ENCODE data around the gene ERAL1. TPM values are rescaled to one million over a fixed set of nuclear protein-coding genes. Genes with fewer than 3 reads are reported as not detected.
A peak's percentile ranks its signal among the peaks of the same experiment; 100 is the strongest.

ERAL1 gene
- total and polyA plus RNA-seq, 2 of the 4 experiments (the other 2 are of a cell fraction), result 34.1 to 62.3 TPM

DNA sequence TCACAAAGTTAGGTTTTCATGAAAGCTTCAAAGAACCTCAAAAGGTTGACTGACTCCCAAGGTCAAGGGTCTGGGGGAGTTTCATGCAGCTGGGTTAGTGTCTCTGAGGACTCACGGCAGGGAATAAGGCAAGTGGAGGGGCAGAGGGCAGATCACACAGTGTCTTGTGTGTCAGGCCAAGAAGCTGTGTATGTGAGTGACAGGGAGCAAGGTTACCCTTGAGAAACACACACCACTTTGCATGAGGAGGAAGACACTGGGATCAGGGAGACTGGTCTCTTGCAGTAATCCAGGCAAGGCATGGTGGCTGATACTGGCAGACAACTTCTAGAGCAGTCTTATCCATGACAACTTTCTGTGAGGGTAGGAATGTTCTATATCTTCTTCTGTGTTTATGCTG is 36.4 kb downstream of the ERAL1 start:
- H4K5ac ChIP-seq (ENCODE audit: low read depth, low read length), result no peak overlapping the region
- no peak for DNase-seq
- no peak overlapping the region for H2BK15ac ChIP-seq (ENCODE audit: low read depth, low read length)
- no peak overlapping the region for H4K8ac ChIP-seq (ENCODE audit: low read depth in 2 of 2, low read length in 2 of 2)
- H4K20me1 ChIP-seq (ENCODE audit: insufficient read depth, low read length), result peaks cover 26% of the 10 kb centered on the region; the same call in 1 of the 2 replicates
- POLR2A ChIA-PET (ENCODE audit: unreplicated experiment), result no interaction called here
- no peak overlapping the region for H3K56ac ChIP-seq (ENCODE audit: extremely low read depth, insufficient read depth, low read length)
- whole genome bisulfite sequencing, 2 experiments (ENCODE audit: extremely low coverage in 2 of 2, insufficient read length in 1 of 2), result 60% methylated on average over 1 of the region's 1 CpG; no CpG with 5 or more reads in 1 of the 2 experiments
- H3K4me1 ChIP-seq (ENCODE audit: control insufficient read depth, insufficient read depth, low read length), result peaks cover 1% of the 10 kb centered on the region; the same call in 1 of the 2 replicates
- in situ Hi-C loops (cut with MboI; ENCODE audit: low sequenced_read_pairs), result no loop called here
- dilution Hi-C loops (cut with HindIII; ENCODE audit: low sequenced_read_pairs, unreplicated experiment), result no loop called here
- CTCF ChIA-PET, result no interaction called here
- no peak overlapping the region for H3K14ac ChIP-seq (replicated peaks; ENCODE audit: low read depth, low read length)
- peaks cover 10% of the 10 kb centered on the region for H3K9me1 ChIP-seq (ENCODE audit: insufficient read depth, low read length)
- BruUV-seq (replicated peaks), result no TSS peak
- H3K9ac ChIP-seq (ENCODE audit: low read depth, low read length), result no peak overlapping the region
- H2BK20ac ChIP-seq (ENCODE audit: low read depth, low read length), result no peak overlapping the region
- no peak overlapping the region for H2BK120ac ChIP-seq (ENCODE audit: low read depth, low read length)
- H2AK5ac ChIP-seq (ENCODE audit: low read depth, low read length), result no peak overlapping the region
- H3K79me1 ChIP-seq (ENCODE audit: low read depth in 1 of 2, low read length in 2 of 2), result peaks cover 14 to 36% of the 10 kb centered on the region in 2 experiments
- no peaks in the 10 kb centered on the region for H3K27me3 ChIP-seq (ENCODE audit: control insufficient read depth, insufficient read depth, low read length)
- no peak for ATAC-seq (ENCODE audit: low read depth)
- no peak overlapping the region for H3K27ac ChIP-seq (ENCODE audit: insufficient read depth, low read length)
- no peak overlapping the region for H2BK5ac ChIP-seq (ENCODE audit: low read depth, low read length, poor library complexity, severe bottlenecking)
- H3K4me3 ChIP-seq (ENCODE audit: insufficient read depth, low read depth, low read length), result no peak overlapping the region
- no peak overlapping the region for H3K4ac ChIP-seq (ENCODE audit: low read depth, low read length)
- intact Hi-C loops (cut with micrococcal nuclease), result no loop called here
- H3K36me3 ChIP-seq (ENCODE audit: control insufficient read depth, insufficient read depth, low read length), result peaks cover 19% of the 10 kb centered on the region
- H3K9me3 ChIP-seq (ENCODE audit: control insufficient read depth, insufficient read depth, low read length), result no peaks in the 10 kb centered on the region
- no peak overlapping the region for H3K18ac ChIP-seq (ENCODE audit: low read depth, low read length)
- H2AK9ac ChIP-seq (replicated peaks; ENCODE audit: low read depth, low read length, poor library complexity), result no peak overlapping the region
- 0 out of 2 replicates have a peak overlapping the region, but pooled peaks have one; percentile 37 for H3K23ac ChIP-seq (ENCODE audit: low read depth, low read length)
- no peak overlapping the region for H3K4me2 ChIP-seq (ENCODE audit: low read depth, low read length)
- H4K91ac ChIP-seq (ENCODE audit: insufficient read depth, low read depth, low read length), result no peak overlapping the region
- no peak for TF ChIP-seq MAZ (IDR thresholded peaks at IDR 0.05; ENCODE audit: borderline replicate concordance, low read depth, low read length)
- TF ChIP-seq, protein P1, sequence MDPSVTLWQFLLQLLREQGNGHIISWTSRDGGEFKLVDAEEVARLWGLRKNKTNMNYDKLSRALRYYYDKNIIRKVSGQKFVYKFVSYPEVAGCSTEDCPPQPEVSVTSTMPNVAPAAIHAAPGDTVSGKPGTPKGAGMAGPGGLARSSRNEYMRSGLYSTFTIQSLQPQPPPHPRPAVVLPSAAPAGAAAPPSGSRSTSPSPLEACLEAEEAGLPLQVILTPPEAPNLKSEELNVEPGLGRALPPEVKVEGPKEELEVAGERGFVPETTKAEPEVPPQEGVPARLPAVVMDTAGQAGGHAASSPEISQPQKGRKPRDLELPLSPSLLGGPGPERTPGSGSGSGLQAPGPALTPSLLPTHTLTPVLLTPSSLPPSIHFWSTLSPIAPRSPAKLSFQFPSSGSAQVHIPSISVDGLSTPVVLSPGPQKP (IDR thresholded peaks at IDR 0.05; ENCODE audit: borderline replicate concordance, low read depth, low read length), result no peak
- TF ChIP-seq RCOR1 (IDR thresholded peaks at IDR 0.05; ENCODE audit: insufficient replicate concordance, low read length), result no peak
- TF ChIP-seq SMC3 (IDR thresholded peaks at IDR 0.05; ENCODE audit: low read depth, low read length), result no peak
- no peak for TF ChIP-seq RFX5 (IDR thresholded peaks at IDR 0.05; ENCODE audit: low read depth, low read length)
- no peak for TF ChIP-seq POLR2A (IDR thresholded peaks at IDR 0.05; ENCODE audit: low read depth, low read length)
- TF ChIP-seq MAFK (IDR thresholded peaks at IDR 0.05; ENCODE audit: low read depth, low read length), result no peak
- no peak for TF ChIP-seq CHD1 (IDR thresholded peaks at IDR 0.05; ENCODE audit: low read depth, low read length)
- TF ChIP-seq RAD21 (IDR thresholded peaks at IDR 0.05; ENCODE audit: low read length), result no peak
- TF ChIP-seq, protein P2, sequence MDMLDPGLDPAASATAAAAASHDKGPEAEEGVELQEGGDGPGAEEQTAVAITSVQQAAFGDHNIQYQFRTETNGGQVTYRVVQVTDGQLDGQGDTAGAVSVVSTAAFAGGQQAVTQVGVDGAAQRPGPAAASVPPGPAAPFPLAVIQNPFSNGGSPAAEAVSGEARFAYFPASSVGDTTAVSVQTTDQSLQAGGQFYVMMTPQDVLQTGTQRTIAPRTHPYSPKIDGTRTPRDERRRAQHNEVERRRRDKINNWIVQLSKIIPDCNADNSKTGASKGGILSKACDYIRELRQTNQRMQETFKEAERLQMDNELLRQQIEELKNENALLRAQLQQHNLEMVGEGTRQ (IDR thresholded peaks at IDR 0.05; ENCODE audit: low read depth, low read length), result no peak
- TF ChIP-seq, protein P3, sequence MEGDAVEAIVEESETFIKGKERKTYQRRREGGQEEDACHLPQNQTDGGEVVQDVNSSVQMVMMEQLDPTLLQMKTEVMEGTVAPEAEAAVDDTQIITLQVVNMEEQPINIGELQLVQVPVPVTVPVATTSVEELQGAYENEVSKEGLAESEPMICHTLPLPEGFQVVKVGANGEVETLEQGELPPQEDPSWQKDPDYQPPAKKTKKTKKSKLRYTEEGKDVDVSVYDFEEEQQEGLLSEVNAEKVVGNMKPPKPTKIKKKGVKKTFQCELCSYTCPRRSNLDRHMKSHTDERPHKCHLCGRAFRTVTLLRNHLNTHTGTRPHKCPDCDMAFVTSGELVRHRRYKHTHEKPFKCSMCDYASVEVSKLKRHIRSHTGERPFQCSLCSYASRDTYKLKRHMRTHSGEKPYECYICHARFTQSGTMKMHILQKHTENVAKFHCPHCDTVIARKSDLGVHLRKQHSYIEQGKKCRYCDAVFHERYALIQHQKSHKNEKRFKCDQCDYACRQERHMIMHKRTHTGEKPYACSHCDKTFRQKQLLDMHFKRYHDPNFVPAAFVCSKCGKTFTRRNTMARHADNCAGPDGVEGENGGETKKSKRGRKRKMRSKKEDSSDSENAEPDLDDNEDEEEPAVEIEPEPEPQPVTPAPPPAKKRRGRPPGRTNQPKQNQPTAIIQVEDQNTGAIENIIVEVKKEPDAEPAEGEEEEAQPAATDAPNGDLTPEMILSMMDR (conservative IDR thresholded peaks at IDR 0.05; ENCODE audit: low read depth, low read length), result no peak
- no peak for TF ChIP-seq CEBPB (IDR thresholded peaks at IDR 0.05; ENCODE audit: low read depth, low read length)
- no peak for TF ChIP-seq BHLHE40 (IDR thresholded peaks at IDR 0.05; ENCODE audit: low read depth, low read length)
- TF ChIP-seq NFE2L2 (IDR thresholded peaks at IDR 0.05; ENCODE audit: low read depth, low read length), result no peak
- H2AFZ ChIP-seq (replicated peaks; ENCODE audit: low read length, poor library complexity), result no peak overlapping the region
